HG03565 (cell line): ENCODE data around the gene POLR3K.

Source experiments
- ATAC-seq: cut with Tn5 transposase; IDR thresholded peaks from one replicate; pipeline ENCODE4 v1.9.1; 2021; ENCODE audit warnings: mild to moderate bottlenecking, moderate library complexity; ENCODE audit not compliant: unreplicated experiment

Gene POLR3K

DNA sequence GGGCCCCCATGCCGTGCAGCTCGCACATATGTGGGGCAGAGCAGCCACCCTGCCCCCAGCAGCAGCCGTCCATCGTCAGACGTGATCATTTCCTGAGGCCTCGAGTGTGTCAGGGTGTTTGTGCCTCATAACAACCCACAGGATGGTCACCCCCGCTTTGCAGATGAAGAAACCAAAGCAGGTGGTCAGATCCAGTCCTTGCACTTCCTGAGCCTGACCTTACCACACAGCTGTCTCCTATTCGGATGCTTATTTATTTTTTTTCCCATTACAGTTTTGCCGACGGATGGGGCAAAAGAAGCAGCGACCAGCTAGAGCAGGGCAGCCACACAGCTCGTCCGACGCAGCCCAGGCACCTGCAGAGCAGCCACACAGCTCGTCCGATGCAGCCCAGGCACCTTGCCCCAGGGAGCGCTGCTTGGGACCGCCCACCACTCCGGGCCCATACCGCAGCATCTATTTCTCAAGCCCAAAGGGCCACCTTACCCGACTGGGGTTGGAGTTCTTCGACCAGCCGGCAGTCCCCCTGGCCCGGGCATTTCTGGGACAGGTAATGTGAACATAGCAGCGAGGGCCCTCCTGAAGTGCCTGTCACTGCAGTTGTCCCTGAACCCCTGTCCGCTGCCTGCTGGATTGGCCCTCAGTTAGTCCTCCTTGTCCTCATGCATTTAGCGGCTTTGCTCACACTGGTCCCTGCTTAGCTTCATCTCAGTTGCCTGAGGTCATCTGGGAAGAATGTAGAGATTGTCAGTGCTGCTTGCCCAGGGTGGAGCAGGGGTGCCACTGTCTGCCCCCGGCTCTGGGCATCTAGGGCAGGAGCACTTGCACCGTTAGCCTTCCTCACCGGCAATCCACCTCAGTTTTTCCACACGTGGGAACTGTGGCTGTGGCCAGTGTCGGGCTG, 26.0 kb upstream of the POLR3K start:
- ATAC-seq: no peak

DNA sequence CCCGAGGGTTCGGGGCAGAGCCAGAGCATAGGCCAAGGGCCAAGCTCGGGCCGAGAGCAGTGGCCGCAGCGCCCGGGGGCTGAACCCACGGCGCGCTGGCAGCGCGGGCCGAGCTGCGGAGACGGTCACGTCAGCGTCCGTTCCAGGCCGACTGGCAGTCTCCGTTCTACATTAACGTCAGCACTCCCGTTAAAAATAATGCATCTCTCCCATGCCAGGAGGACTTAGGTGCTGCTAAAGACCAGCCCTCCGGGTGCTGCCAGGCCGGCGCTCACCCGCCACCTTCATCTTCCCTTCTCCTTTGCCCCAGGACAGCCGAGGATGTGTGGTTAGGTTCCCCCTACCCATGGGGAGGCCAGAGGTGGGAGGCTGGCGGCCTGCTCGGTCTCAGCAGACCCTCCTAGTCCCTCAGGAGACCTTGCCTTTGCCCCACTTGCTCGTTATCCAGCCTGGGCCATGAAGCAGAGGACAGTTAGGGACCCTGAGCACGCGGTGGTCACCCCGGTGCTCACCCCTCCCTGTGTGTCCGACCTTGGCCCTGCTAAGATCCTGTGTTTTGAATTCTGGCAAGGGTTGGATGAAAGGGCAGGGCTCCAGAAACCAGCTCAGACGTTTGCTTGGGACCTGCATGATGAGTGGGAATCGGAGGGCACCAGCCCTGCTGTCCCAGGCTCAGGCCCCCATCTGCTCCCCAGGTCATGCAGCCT, 25.2 kb upstream of the POLR3K start:
- peak; percentile 7 for ATAC-seq

DNA sequence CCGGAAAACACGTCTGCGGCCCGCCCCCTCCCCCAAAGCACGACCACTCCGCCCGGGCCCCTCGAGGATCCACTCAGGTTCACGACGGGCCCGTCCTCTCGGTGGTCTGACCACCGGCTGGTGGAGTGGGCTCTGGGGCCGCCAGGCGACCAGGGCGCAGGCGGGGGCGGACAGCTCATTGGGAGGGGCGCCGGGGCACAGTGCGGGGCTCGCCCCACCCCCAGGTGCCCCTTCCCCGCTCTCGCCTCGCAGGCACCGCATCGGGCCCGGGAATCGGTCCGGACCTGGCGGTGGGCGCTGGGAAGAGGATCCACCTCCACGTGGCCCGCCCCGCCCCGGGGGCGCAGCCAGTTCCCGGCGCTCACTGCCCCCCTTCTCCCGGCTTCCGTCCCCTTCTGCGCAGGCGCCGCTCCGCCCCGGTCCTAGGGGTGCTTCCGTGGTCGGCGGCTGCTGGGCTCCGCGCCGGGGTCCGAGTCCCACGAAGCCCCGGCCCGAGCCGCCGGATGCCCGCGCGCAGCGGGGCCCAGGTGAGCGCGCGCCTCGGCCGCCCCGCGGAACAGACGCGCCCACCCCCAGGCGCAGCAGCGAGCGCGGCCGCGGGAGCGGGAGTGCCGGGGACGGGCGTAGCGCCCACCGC, 24.5 kb upstream of the POLR3K start, which contains the start of gene MPG:
MPG (plus strand) TSS at position 419 of the 637 bp plus-strand sequence; CDS start at position 504, 85 bp downstream.
- ATAC-seq: peak; percentile 45

DNA sequence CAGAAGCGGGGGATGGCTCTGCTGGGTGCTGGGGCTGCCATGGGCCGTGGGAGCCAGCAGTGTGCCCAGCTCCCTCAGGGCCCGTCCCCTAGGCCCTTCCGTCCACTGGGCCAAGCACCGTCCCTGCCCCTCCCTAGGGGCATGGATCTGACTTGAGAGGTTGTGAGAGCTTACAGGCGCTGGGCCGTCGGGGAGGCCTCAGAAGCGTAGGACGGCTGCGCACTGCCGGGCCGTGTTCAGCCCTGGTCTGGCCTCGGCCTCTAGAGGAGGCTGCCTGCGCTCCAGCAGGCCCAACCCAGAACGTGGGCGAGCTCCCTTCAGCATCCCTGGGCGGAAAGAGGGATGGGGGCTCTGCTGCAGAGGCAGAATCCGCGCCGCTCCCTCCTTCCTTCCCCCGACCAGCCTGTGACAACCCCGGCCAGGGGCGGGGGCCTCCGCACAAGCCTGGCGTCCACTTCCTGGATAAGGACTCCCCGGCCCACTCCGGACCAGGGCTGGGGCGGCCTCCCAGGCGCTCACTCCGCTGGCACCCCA, 23.9 kb upstream of the POLR3K start:
- no peak for ATAC-seq

DNA sequence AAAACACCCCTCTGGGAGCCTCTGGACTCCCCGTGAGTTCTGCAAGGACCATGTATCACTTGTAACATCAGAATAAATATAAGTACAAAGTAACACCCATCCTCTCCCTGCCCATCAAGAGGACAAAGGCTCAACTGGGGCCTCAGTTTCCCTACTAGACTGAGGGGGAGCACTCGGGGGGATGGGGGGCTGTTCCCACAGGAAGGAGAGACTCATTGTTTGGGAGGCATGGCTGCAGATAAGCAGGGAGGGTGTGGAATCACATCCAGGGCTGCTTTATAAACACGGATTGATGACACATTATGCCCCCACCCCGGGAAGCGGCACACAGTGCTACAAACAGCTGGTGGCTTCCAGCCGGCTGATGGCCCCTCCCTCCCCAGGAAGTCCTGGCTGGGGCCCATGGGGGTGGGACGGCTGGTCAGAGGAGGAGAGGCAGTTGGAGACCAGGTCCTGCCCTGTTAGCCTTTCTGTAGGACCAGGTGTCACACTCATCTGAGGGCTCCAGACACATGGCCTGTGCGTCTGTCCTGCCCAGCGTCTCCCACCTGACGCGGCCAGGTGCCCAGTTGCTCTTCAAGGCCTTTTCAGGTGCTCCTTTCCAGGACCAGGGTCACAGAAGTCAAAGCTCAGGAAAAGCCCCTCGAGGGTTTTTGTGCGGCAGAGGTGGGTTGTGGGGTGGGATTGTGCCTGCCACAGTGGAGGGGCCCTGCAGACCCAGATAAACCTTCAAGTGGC, 23.3 kb upstream of the POLR3K start:
- ATAC-seq: no peak

DNA sequence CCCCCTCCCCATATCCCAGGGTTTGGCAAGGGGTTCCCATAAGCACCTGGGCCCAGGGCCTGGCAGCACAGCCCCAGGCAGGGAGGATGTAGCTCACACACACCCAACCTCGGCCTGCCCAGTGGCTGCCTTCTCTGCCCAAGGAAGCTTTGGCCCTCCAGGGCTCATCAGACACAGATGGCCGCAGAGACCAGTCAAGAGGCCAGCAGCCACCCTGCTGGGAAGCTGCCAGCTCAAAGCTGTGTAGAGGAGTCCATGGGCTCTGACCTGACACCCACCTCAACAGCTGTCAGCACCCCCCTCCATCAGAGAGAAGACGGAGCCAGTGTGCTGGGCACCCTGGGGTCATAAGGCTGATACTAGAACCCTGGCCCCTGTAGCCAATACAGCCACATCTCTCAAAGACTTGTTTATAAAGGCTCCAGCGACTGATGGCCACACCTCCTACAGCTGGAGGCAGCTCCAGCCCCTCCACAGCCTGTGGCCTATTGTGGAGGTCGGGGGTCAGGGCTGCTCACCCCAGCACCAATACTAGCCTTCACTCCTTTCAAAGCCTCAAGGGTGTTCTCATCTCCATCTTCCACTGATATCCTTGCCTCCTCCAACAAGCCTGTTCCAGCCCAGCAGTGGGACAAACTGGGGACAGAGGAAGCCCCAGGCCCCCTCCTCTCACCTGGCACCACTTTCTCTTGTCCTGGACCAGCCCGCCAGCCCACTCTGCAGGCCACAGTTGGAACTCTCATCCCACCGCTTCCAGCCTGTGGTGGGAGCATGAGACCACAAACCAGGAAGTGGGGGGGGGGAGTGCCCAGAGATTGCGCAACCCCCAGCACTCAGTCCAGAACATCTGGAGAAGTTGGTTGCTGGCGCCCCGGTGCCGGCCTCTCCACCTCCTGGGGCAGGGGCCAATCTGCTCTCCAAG, 22.4 kb upstream of the POLR3K start:
- no peak for ATAC-seq

DNA sequence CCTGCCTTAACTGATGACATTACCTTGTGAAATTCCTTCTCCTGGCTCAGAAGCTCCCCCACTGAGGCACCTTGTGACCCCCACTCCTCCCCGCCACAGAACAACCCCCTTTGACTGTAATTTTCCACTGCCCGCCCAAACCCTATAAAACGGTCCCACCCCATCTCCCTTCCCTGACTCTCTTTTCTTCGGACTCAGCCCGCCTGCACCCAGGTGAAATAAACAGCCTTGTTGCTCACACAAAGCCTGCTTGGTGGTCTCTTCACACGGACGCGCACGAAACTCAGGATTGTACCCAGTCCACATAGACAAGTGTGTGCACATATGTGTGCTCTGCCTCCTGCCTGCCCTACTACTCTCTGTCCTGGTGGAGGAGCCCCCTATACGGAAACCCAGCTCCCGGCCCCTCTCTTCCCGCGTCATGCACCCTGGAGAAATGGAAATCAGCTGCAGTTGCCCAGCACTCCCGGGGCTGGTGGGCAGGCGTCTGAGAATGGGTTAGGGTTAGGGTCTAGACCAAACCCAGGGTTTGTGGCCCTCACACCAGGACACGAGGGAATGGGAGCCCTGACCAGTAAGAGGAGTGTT, 21.4 kb upstream of the POLR3K start:
- ATAC-seq: no peak

DNA sequence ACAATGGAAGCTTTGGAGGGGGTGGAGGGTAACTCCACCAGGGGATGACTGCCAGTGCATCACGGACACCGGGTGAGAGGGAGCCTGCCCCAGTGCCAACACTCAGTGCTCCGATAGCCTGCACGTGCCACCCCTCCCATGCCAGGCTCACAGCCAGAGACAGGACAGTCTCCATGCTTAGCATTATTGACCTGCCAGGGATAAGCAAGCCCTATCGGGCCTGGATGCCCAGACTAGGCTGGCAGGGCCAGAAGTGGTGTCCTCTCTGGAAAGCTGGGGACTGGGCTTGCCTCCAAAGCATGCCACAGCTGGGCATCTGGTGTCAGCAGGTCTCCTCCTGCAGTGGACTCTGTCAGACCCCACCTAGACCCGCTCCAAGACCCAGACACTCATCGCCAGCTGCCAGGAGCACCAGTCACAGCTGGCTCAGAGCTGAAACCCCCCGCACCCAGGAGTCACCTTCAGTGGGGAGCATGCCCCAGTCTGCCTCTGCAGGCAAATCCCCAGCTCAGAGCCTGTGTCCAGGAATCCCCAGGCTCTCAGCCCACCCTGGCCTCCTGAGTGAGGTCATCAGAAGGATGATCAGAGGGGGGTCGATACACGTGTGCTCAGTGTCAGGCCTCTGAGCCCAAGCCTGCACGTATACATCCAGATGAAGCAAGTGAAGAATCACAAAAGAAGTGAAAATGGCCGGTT, 20.8 kb upstream of the POLR3K start:
- no peak for ATAC-seq

DNA sequence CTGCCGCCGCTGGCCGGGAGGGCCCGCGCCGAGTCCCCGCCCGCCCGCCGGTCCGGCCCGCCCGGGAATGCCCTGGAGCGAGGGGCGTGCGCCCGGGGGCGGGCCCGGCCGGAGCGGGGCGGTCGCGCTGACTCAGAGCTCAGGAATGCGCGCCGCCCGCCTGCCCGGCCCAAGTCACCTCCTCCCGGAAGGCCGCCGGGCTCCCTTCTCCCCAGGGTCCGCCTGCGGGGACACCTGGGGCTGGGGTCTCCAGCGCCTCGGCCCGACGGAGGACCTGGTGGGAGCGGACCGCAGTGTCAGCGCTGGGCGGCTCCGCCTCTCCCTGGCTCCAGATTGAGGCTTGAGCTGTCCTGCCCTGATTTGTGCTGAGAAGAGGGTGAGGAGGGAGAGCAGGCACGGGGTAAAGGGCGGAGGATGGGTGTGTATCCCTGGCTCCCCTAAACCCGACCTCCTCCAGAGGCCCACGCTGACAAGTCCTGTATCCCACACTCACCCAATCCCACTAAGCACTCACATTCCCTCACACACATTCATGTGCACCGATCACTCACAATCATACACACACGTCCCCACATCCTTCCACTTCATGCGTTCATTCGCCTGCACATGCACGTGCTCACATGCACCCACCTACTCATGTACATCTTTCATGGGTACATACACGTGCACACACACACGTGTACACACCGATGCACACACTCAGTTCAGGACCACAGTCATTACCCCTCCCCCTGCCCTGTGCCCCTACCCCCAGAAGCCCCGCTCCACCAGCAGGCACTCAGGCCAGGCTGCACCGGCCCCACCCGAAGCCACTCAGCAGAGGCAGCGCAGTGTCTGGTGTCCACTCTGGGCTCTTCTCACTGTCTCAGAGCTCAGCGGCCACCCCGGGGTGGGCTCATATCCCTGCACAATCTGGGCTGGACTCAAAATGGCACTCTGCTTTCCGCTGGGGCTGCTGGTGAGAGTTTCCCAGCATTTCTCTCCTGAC, 19.4 kb upstream of the POLR3K start, which contains the start of gene RHBDF1:
RHBDF1 (minus strand) TSS at position 71 of the 988 bp plus-strand sequence. CDS start 7,616 bp downstream, outside the sequence.
- ATAC-seq: no peak

DNA sequence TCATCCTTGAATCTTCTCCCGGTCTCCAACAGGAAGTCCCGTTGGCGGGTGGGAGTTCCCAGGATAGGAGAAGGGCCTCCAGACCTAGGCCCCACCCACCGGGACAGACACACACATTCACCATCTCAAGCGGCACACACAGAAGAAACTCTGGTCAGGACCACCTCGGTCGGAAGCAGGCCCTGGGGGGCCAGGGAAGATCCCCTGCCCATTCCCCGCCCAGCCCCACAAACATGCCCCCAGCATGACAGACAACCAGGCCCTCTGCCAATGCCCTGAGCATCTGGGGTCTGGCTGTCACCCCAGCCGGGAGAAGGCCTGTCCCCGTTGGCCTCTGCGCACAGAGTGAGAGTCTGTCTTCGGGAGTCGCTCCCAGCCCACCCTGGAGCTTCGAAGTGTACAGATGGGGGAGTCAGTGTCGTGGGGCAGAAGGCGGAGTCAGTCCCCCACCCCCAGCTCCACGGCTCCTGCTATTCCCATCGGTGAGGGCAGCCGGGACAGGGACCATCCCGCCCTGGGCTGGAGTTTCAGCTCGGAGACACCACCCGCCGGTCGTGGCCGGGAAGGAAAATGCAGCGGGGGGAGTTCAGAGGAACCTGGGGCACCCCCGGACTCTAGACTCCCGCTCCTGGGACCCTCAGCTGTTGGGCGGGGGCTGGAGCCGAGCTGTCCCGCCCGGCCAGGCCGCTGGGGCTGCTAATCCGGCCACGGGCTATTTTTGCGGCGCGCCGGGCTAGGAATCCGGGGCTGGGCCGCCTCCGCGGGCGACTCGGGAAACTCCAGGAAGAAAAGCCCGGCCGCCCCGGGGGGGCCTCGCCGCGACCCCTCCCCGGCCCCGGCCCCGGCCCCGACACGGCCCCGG, 18.4 kb upstream of the POLR3K start:
- ATAC-seq: no peak

DNA sequence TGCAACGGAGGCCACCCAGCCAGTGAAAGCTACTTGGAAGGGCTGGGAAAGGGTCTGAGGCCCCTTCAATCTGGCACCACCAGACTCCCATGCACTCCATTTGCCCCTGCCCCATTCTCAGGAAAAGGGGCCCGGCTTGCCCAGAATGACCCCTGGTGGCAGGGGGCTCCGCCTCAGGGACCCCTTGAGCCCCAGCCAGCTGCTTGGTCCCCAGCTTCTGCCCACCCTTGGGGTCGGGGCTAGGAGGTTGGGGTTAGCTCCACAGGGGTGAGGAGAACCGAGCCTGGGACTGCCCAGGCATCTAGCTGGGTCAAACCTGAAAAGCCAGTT, 17.8 kb upstream of the POLR3K start:
- ATAC-seq: no peak

DNA sequence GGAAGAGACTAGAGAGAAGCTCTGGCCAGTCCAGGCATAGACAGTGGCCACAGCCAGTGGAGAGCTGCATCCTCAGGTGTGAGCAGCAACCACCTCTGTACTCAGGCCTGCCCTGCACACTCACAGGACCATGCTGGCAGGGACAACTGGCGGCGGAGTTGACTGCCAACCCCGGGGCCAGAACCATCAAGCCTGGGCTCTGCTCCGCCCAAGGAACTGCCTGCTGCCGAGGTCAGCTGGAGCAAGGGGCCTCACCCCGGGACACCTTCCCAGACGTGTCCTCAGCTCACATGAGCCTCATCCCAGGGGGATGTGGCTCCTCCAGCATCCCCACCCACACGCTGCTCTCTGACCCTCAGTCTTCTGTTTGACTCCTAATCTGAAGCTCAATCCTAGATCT, 15.8 kb upstream of the POLR3K start:
- no peak for ATAC-seq

DNA sequence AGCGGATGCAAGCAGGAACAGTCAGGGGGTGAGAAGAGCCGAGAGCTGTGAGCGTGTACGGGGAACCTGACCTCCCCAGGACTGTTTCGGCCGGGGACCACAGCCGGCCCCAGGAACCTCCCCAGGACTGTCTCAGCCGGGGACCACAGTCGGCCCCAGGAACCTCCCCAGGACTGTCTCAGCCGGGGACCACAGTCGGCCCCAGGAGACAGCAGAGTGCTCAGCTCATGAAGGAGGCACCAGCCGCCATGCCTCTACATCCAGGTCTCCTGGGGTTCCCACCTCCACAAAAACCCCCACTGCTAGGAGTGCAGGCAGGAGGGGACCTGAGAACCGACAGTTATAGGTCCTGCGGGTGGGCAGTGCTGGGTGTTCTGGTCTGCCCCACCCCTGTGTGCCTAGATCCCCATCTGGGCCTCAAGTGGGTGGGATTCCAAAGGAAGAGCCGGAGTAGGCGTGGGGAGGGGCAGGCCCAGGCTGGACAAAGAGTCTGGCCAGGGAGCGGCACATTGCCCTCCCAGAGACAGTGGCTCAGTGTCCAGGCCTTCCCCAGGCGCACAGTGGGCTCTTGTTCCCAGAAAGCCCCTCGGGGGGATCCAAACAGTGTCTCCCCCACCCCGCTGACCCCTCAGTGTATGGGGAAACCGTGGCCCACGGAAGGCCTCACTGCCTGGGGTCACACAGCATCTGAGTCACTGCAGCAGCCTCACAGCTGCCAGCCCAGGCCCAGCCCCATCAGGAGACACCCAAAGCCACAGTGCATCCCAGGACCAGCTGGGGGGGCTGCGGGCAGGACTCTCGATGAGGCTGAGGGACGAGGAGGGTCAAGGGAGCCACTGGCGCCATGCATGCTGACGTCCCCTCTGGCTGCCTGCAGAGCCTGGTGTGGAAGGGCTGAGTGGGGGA, 14.7 kb upstream of the POLR3K start:
- ATAC-seq: no peak

DNA sequence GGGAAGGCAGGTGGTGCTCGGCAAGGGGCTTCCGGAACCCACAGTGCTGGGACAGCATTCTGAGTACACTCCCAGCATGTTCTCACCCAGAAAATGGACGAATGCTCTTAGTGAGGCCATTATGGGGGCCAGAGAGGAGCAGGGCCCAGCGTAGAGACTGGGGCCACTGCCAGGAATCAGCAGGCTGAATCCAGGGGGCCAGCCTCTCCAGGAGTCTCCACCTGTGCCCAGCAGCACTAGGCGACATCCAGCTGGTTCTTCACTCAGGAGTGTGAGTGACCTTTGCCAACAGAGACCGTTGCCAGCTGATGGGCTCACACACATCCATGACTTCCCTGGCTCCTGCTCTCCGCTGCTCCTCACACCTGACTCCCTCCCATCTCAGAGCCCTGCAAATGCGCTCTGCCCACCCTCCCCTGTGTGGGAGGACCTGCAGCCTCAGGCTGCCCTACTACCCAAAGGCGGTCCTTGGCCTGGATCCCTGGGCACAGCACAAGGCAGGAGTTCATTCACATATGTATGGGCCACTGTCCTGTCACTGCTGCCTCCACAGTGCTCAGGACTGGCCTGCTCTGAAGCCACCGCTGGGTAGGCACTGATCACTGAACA, 13.9 kb upstream of the POLR3K start:
- ATAC-seq: no peak
